Loucy (cell line): ENCODE data around the gene COLEC11.

Source experiments
- CTCF ChIP-seq: fragments of 200-600 bp; sonication (generic); conservative IDR thresholded peaks from 2 replicates; pipeline ENCODE4 v1.5.1; 2014; ENCODE audit warnings: mild to moderate bottlenecking, antibody characterized with exemption, low read length
- EZH2phosphoT487 ChIP-seq: fragments of 200-600 bp; IDR thresholded peaks from 2 replicates; pipeline ENCODE4 v1.6.1; 2018; ENCODE audit warnings: antibody characterized with exemption, mild to moderate bottlenecking, moderate library complexity, borderline replicate concordance

- no peak for TF ChIP-seq CTCF
- no peak for TF ChIP-seq EZH2phosphoT487
Observed at GRCh38 chr2:3680548-3681345, 85.8 kb downstream of the COLEC11 start.
